GM19351 (cell line): ENCODE measurements around the gene MTA3.
"Not testable (repeated sequence)": the region's sequence is repeated elsewhere in the genome, so short reads cannot be mapped to it uniquely, and the experiment has no call there.

Source experiments
- ATAC-seq: cut with Tn5 transposase; IDR thresholded peaks from one replicate; pipeline ENCODE4 v1.9.1; 2021; ENCODE audit warnings: mild to moderate bottlenecking, moderate library complexity; ENCODE audit not compliant: unreplicated experiment

The MTA3 gene

DNA sequence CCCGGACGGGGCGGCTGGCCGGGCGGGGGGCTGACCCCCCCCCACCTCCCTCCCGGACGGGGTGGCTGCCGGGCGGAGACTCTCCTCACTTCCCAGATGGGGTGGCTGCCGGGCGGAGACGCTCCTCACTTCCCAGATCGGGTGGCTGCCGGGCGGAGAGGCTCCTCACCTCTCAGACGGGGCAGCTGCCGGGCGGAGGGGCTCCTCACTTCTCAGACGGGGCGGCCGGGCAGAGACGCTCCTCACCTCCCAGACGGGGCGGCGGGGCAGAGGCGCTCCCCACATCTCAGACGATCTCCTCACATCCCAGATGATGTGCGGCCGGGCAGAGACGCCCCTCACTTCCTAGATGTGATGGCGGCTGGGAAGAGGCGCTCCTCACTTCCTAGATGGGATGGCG, 37.7 kb downstream of the MTA3 start:
- ATAC-seq: not testable (repeated sequence)

DNA sequence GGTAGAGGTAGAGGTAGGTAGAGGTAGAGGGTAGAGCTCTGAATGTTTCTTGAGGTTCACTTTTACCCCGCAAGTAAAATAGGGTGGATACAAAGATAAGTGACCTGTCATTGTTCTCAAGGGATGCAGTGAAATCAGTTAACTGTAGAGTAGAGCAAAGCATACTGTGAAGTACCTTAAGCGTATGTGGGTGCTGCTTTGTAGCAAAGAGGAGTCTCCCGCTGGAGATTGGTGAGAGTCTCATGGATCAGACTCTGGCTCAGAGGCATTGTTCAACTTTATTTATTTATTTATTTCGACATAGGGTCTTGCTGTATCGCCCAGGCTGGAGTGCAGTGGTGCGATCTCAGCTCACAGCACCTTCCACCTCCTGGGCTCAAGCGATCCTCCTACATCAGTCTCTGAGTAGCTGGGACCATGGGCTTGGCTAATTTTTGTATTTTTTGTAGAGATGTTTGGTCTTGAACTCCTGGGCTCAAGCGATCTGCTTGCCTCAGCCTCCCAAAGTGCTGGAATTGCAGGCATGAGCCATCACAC, 38.7 kb downstream of the MTA3 start:
- ATAC-seq: no peak

DNA sequence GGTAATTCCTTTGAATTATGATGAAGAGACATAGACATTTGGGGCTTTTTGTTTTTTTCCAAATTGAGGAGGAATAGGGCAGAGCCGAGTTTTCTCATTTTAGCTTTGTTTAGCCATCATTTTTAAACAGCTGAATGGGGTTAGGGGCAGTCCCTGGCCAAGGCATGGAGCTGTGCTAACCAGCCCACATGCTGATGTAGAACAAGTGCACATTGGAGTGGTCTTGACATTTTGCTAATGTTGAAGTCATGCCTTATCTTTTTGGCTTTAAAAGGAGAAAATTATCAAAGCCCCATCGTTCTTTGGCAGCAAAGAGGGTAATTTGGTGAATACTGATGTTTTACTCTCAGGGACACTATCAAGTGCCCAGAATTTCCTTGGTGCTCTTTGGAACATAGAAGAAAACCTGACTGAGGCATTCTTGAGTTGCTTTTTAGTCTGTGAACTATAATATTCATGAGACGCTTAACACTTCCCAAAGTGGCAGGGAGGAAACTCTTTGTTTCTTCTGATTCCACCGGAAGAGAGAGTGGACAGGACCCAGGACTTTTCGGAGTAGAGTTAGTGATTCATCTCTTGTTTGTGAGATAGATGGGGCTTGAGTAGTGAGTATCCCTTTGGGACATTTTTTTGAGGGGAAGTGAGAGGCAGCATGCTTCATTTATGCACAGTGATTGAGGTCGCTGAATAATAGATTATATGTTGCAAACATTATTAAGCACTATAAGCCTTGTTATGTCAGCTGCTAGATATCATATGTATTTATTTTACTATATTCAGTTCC, 45.0 kb downstream of the MTA3 start:
- no peak for ATAC-seq

DNA sequence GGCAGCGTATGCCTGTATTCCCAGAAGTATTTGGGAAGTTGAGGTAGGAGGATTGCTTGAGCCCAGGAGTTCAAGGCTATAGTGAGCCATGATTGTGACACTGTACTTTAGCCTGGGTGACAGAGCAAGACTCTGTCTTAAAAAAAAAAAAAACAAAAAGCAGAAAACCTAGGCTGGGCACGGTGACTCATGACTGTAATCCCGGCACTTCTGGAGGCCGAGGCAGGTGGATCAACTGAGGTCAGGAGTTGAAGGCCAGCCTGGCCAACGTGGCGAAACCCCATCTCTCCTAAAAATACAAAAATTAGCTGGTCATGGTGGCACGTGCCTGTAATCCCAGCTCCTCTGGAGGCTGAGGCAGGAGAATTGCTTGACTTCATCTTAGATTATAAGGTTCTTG, 46.4 kb downstream of the MTA3 start:
- no peak for ATAC-seq

DNA sequence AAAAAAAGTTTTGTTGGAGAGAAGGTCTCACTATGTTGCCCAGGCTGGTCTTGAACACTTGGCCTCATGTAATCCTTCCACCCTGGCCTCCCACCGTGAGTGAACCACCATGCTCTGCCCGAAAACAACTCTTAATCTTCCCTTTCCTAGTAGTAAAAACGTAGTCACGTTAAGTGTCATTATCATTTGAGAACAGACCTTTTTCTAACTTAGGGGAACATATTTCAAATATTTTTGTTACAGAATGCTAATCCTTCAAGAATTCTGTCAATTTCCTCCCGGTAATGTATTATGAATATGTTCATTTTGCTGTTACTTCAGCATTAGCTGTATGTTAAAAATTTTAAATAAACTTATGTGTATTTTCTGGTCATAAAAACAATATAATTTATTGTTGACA, 49.7 kb downstream of the MTA3 start:
- no peak for ATAC-seq

DNA sequence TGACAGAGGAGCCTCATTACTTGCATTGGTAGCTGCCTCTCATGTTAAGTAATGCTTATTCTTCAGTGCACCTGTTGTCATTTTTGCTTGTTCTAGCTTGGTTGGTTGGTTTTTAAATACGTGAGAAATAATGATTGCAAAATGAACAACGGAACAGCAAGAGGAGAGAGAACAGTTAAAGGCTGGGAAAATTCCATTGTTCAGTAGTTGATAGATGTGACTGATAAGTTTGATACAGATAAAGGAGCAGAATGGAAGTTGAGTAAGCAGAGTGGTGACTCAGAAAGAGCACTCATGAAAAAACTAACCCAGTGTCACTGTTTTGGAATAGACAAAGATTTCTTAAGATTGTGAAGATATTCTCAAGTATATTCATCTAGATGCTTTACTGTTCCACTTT, 50.5 kb downstream of the MTA3 start:
- ATAC-seq: no peak

DNA sequence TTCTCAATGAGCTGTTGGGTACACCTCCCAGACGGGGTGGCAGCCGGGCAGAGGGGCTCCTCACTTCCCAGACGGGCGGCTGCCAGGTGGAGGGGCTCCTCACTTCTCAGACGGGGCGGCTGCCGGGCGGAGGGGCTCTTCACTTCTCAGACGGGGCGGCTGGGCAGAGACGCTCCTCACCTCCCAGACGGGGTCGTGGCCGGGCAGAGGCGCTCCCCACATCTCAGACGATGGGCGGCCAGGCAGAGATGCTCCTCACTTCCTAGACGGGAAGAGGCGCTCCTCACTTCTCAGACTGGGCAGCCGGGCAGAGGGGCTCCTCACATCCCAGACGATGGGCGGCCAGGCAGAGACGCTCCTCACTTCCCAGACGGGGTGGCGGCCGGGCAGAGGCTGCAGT, 53.2 kb downstream of the MTA3 start:
- ATAC-seq: not testable (repeated sequence)

DNA sequence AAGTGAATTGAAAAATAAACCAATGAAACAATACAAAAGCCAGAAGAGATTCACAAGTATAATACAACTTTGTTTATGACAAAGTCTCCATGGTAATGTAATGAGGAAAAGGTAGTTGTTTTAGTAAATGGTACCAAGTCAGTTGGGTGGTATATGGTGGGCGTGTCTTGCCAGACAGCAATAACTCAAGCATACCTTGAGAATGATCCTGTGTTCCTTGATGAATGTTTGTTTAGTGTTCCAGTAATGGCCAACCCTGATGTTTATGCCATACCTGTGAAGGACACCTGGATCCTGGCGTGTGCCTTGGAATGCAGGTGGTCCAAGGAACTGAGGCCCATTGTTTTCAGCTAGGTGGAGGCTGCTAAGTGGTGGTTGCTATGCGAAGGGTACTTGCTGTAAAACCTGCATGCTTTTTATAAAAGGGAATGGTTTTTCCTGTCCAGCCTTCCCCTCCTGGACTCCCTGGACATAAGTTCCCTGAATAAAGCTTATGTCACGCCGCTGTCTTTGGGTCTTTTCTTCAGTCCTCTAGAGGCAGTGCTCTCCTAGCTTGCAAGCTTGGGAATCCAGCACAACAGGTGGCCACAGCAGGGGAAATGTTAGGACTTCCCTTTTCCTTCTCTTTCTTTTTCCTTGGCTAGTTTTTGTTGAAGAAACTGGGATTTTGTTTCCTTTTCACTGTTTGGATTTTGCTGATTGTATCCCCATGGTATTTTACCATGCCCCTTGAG, 54.7 kb downstream of the MTA3 start:
- ATAC-seq: no peak

DNA sequence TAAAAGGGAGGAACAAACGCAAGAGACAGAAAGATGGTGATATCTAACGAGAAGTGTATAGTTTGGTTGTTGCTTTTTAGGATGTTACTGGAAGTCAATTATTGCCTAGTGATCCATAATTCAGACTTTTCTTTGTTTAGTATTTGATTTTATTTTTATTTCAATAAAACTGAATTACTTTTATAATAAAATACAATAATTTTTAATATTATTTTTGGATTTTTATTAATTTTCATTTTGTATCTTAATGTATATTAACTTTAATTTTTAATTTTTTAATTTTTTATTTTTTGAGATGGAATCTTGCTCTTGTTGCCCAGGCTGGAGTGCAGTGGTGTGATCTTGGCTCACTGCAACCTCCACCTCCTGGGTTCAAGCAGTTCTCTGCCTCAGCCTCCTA, 55.6 kb downstream of the MTA3 start:
- ATAC-seq: no peak

DNA sequence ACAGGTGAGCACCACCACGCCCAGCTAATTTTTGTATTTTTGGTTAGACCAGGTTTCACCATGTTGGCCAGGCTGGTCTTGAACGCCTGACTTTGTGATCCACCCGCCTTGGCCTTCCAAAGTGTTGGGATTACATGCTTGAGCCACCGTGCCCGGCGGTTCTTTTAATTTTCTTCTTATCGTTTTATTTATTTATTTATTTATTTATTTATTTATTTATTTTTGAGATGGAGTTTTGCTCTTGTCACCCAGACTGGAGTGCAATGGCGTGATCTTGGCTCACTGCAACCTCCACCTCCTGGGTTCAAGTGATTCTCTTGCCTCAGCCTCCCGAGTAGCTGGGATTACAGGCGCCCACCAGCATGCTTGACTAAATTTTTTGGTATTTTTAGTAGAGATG, 59.6 kb downstream of the MTA3 start:
- not testable (repeated sequence) for ATAC-seq

DNA sequence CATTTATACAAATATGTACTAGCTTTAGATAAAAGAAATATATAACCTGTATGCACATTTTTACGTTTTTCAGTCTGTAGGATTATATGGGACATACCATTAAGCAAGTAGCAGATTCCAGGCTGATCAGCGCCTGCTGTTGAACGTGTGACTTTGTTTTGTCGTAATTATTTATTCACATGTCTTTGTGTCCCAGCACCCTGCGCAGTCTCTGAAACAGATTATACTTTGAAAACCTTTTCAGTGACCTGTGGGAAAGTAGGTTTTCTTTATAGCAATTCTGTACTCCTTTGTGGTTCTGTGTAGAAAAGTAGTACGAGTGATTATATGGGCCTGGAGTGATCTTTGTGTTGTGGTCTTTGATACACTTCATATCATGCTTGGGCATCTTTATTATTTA, 68.5 kb downstream of the MTA3 start:
- no peak for ATAC-seq

DNA sequence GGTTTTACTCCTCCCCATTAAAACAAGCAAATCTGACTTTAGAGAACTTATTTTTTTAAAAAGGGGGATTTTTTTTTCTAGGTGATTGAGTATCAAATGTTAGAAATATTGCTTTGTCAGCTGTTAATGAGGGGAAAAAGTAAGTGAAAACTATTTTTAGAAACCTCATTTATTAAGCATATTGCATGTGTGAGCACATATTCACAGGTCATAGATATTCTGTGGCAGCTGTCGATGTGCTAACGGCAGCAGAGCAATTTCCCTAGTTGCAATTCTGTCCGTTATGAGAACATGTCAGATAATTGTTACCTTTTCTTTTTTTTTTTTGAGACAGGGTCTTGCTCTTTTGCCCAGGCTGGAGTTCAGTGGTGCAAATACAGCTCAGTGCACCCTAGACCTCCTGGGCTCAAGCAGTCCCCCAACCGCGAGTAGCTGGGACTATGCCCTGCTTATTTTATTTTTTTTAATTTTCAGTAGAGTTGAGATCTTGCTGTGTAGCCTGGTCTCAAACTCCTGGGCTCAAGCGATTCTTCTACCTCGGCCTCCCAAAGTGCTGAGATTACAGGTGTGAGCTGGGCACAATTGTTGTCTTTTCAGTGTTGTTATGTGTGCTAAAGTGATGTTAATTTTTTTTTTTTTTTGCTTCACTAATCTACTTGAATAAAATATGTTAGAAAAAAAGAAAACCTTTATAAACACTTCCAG, 69.8 kb downstream of the MTA3 start:
- ATAC-seq: no peak

DNA sequence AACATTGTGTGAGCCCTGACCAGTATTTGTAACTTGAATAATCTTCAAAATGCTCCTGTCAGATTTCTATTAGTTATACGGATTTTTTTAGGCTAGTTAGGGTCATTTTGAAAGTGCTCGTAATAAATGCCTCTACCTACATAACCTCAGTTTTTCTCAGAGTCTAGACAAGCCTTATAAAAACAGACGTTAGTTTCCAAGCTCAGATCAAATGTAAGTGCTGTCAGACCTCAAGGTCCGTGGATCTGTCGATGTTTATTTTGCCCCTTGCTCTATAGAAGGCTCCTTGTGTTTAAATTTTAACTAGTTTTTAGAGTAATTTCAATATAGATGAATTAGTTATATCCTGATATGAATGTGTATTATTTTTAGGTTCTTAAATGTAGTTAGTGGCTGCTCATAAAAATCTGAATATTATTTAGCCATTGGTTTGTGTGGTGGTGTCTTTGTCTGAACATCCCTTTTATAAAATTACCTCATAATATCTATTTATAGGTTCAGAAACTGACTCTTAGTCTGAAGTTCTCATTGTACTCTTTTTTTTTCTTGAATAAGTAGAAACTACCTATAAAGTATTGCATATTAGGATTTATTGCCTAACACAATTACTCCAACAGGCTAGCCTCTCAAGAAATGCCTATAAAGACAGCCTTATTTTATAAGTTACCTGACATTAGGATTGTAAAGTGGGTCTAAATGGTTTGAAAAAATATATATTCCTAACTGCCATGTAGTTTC, 71.1 kb downstream of the MTA3 start:
- ATAC-seq: no peak

DNA sequence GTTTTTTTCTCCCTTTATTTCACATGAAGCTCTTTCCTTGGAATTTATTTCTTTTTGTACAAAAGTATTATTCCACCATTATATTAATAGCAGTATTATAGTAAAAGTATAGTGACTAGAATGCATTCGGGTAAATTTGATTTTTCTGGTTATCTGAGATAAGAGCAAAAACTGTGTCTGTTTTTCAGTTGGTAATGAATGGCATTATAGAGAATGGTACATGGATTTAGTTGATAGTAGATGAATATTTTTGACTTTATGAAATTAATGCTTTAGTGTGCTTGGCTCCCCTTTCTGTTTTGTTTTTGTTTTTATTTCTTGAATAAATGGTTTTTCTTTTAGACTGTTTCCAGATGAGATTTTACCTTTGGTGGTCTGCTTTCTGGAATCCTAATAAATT, 71.8 kb downstream of the MTA3 start:
- ATAC-seq: no peak

DNA sequence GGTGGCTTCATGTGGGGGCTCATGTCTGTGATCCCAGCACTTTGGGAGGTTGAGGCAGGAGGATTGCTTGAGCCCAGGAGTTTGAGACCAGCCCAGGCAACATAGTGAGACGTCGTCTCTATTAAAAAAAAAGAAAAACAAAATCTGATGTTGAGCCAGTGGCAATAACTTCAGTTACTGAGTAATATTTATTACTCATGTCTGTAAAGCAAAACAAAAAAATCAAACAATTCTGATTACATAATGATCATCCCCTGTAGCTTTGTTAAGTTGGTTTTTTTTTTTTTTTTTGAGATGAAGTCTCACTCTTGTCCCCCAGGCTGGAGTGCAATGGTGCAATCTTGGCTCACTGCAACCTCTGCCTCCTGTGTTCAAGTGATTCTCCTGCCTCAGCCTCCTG, 73.9 kb downstream of the MTA3 start:
- not testable (repeated sequence) for ATAC-seq

DNA sequence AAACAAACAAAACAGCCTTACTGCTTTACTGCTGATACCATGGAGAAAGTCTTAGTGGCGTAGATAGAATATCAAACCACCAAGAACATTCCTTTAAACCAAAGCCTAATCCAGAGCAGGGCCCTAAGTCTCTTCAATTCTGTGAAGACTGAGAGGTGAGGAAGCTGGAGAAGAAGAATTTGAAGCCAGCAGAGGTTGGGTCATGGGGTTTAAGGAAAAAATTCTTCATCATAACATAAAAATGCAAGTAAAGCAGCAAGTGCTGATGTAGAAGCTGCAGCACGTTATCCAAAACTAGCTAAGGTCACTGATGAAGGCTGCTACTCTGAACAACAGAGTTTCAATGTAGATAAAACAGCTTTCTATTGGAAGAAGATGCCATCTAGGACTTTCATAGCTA, 77.1 kb downstream of the MTA3 start:
- ATAC-seq: no peak

DNA sequence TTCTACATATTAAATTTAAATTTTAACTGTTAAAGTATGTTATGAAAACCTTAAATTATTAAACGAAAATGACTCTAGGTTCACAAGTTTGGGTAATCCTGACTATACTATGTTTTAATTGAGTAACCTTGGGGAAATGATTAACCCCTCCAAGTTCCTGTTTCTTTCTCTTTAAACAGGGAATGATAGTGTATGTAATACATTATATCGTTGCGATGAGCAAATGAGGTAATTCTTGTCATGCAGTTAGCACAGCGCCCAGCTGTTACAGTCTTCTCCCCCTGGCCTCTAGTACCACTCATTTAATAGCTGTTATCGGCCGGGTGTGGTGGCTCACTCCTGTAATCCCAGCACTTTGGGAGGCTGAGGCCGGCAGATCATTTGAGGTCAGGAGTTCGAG, 80.4 kb downstream of the MTA3 start:
- no peak for ATAC-seq

DNA sequence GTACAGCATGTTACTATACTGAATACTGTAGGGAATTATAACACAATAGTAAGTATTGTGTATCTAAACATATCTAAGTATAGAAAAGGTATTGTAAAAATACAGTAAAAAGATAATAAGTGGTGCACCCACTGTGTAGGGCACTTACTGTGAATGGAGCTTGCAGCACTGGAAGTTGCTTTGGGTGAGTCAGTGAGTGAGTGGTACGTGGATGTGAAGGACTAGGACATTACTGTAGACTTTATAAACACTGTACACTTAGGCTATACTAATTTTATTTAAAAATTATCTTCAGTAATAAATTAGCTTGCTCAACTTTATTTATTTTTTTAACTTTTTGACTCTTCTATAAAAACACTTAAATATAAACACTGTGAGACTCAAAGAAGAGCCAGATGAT, 82.6 kb downstream of the MTA3 start:
- no peak for ATAC-seq

DNA sequence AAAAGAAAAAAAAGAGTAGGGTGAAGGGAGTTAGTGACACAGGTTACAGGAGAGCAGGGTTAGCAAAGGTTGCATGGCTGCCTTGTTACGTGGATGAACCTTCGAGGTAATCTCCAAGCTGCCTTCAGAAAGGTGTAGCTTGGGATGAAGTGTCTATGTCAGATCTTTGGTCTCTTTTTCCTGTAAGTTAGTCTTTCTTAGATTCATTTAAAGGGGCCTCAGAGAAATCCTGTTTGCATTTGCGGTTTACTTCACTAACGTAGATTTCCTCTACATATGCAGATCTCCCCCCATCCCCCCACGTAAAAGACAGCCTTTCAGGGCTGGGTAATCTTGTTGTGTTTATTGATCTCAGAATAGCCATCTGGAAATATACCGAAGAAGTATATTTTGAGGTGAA, 83.7 kb downstream of the MTA3 start:
- no peak for ATAC-seq

DNA sequence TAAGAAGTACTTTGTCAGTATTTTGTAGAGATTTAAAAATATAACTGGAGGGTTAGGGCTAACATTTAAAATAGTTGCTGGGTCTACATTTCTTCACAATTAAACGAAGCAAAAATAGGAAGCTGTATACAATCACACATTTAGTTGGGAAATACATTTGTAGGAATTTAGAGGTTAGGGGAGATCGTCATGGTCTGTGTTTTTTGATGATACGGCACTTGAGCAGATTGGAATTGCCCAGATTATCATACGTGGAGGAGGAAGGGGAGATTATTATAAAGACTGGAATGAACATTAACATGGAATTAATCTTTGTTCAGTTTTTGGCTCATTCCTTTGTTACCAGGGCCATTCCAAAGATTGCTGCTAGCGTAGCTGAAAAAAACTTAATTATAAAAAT, 84.6 kb downstream of the MTA3 start:
- ATAC-seq: no peak

DNA sequence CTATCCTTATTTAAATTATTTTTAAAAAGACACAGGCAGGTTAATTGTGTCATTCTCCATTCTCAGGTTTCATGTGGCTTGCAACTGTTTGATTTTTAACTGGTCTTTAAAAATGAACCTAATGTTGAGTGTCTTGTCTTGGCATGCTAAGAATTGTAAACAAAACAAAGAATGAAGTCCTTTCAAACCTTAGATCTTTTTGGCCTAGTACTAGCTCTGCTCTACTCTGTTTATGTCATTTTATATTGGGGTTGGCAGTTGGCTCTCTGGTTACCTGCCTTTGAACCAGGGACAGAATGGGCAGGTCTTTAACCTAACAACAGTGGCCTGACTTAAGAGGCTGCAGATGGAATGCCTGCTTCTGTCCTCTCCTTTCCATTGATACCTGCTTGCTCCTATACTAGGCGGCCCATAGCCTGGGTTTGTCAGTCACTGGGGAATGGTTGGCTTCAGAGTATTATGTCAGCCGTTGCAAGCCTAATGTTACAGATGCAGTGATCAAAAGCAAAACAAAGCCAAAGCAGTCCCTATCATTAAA, 85.5 kb downstream of the MTA3 start:
- ATAC-seq: no peak
